A549 (cell line): ENCODE measurements around the gene PRSS27. TPM values are rescaled to one million over a fixed set of nuclear protein-coding genes. Genes with fewer than 3 reads are reported as not detected.

Experiments
- ATAC-seq, 2 experiments: fragments of 200-7000 bp in 1 of 2; fragments of >200 bp in 1 of 2; cut with Nextera tagmentation in 1 of 2; cut with Tn5 transposase in 1 of 2; 3 replicates each; pipeline versions ENCODE4 v1.8.0 to v1.9.1; 2018 to 2020; ENCODE audit warnings: mild to moderate bottlenecking in 1 of 2, moderate library complexity in 1 of 2
- CTCF ChIA-PET: fragments of 300-600 bp; sonication (Branson Sonifier 250); formaldehyde crosslinking; extraction: SDS; loops from one replicate; lab custom pipeline; 2021; ENCODE audit warnings: antibody characterized with exemption, inconsistent platforms; lab: Yijun Ruan, JAX
- POLR2A ChIA-PET: fragments of 350-600 bp; formaldehyde crosslinking; extraction: SDS; loops from one replicate; lab custom pipeline; 2021; ENCODE audit warnings: antibody characterized with exemption, inconsistent platforms; lab: Yijun Ruan, JAX
- DNase-seq, 2 experiments: peaks; one replicate each; pipeline versions ENCODE4 v3.0.0 to v3.0.0-alpha.2; 2011 to 2016; ENCODE audit warnings: low read depth in 1 of 2, low spot score in 1 of 2
- FAIRE-seq: peaks from 2 replicates; lab custom pipeline; 2011; peaks lifted over from hg19 to GRCh38; lab: Jason Lieb, UNC
- H3K27ac ChIP-seq, 2 experiments: fragments of >200 bp; sonication (Bioruptor Twin); formaldehyde crosslinking; 3 replicates each; pipeline ENCODE4 v1.5.1; 2016 to 2017
- H3K4me1 ChIP-seq: fragments of >200 bp; sonication (Bioruptor Twin); formaldehyde crosslinking; 3 replicates; pipeline ENCODE4 v1.6.1; 2016
- H3K4me2 ChIP-seq: fragments of >200 bp; sonication (Bioruptor Twin); formaldehyde crosslinking; 3 replicates; pipeline ENCODE4 v1.6.1; 2016
- H3K4me3 ChIP-seq: fragments of >200 bp; sonication (Bioruptor Twin); formaldehyde crosslinking; 3 replicates; pipeline ENCODE4 v1.5.1; 2016
- H3K9me3 ChIP-seq: fragments of >200 bp; sonication (Bioruptor Twin); formaldehyde crosslinking; 3 replicates; pipeline ENCODE4 v1.6.1; 2016
- ATOH8 ChIP-seq: fragments of 250-450 bp; sonication (Bioruptor Pico); IDR thresholded peaks from 2 replicates; pipeline ENCODE4 v1.5.0; 2020; ENCODE audit warnings: low read depth, mild to moderate bottlenecking, moderate library complexity
- BHLHE40 ChIP-seq: IDR thresholded peaks from 2 replicates; pipeline ENCODE4 v1.6.1; 2012; ENCODE audit warnings: low read depth, low read length, inconsistent platforms
- CBX2 ChIP-seq: fragments of 200-600 bp; sonication (generic); IDR thresholded peaks from 2 replicates; pipeline ENCODE4 v1.6.1; 2016; ENCODE audit warnings: low read depth, mild to moderate bottlenecking, borderline replicate concordance
- CTCF ChIP-seq: fragments of >200 bp; sonication (Bioruptor Twin); formaldehyde crosslinking; IDR thresholded peaks from 3 replicates; pipeline ENCODE4 v1.5.1; 2016
- EHMT2 ChIP-seq: fragments of 200-600 bp; sonication (generic); IDR thresholded peaks from 2 replicates; pipeline ENCODE4 v1.6.1; 2016; ENCODE audit warnings: antibody characterized with exemption, low read depth, mild to moderate bottlenecking, moderate library complexity
- ELK1 ChIP-seq: fragments of 150-350 bp; IDR thresholded peaks from 2 replicates; pipeline ENCODE4 v1.6.1; 2014; ENCODE audit warnings: low read depth, mild to moderate bottlenecking, low read length
- ESRRA ChIP-seq: fragments of 150-350 bp; IDR thresholded peaks from 2 replicates; pipeline ENCODE4 v1.6.1; 2014; ENCODE audit warnings: mild to moderate bottlenecking, low read length, borderline replicate concordance
- HMGXB4 ChIP-seq: fragments of 250-450 bp; sonication (Bioruptor Pico); IDR thresholded peaks from 2 replicates; pipeline ENCODE4 v1.5.0; 2021; ENCODE audit warnings: mild to moderate bottlenecking, moderate library complexity, borderline replicate concordance
- HOXA7 ChIP-seq: fragments of 250-450 bp; sonication (Bioruptor Pico); IDR thresholded peaks from 2 replicates; pipeline ENCODE4 v1.5.0; 2020; ENCODE audit warnings: mild to moderate bottlenecking, moderate library complexity
- MAFK ChIP-seq: fragments of 450-650 bp; IDR thresholded peaks from 2 replicates; pipeline ENCODE4 v1.6.1; 2014; ENCODE audit not compliant: partially characterized antibody
- MYC ChIP-seq: IDR thresholded peaks from 2 replicates; pipeline ENCODE4 v1.6.1; 2012; ENCODE audit warnings: mild to moderate bottlenecking, inconsistent platforms, low read length, improper control_type of control experiment, borderline replicate concordance
- POLR2A ChIP-seq: IDR thresholded peaks from 2 replicates; pipeline ENCODE4 v1.6.1; 2012; ENCODE audit warnings: mild to moderate bottlenecking, low read length
- POLR2AphosphoS2 ChIP-seq: conservative IDR thresholded peaks from 2 replicates; pipeline ENCODE4 v1.6.1; 2012; ENCODE audit warnings: low read length, improper control_type of control experiment, inconsistent platforms
- RCOR1 ChIP-seq: fragments of 150-350 bp; IDR thresholded peaks from 2 replicates; pipeline ENCODE4 v1.6.1; 2014; ENCODE audit warnings: antibody characterized with exemption, low read length, low read depth
- REST ChIP-seq: fragments of 200-600 bp; sonication (generic); IDR thresholded peaks from 2 replicates; pipeline ENCODE4 v1.6.1; 2016; ENCODE audit warnings: antibody characterized with exemption, mild to moderate bottlenecking, moderate library complexity
- RFX5 ChIP-seq: fragments of 450-650 bp; IDR thresholded peaks from 2 replicates; pipeline ENCODE4 v1.7.1; 2014; ENCODE audit warnings: antibody characterized with exemption, mild to moderate bottlenecking, moderate library complexity
- TFCP2L1 ChIP-seq: fragments of 250-450 bp; sonication (Bioruptor Pico); IDR thresholded peaks from 2 replicates; pipeline ENCODE4 v1.5.0; 2021; ENCODE audit warnings: mild to moderate bottlenecking
- ZC3H11A ChIP-seq: fragments of 450-650 bp; IDR thresholded peaks from 2 replicates; pipeline ENCODE4 v1.6.1; 2014; ENCODE audit warnings: antibody characterized with exemption, mild to moderate bottlenecking
- WGBS: methylation state at CpG from one replicate; pipeline ENCODE4 v1.1.6; 2017; ENCODE audit errors: missing lambda C conversion rate; 5-methylcytosine and 5-hydroxymethylcytosine counted together
- polyA plus RNA-seq, 4 experiments: library from polyadenylated mRNA; depleted of rRNA in 3 of 4; stranded (reverse); fragments of >200 nt; fragmentation: RNase III in 1 of 4; extraction: RNeasy Plus Mini Kit Qiagen cat#74134 plus additional on column Dnase treatment in 1 of 4; gene quantifications; 2 replicates in 3 of 4; 3 replicates in 1 of 4; pipeline ENCODE4 v1.2.3, GENCODE V29; 2011 to 2017

The PRSS27 gene
- polyA plus RNA-seq, 2 of the 4 experiments (the other 2 are of a cell fraction) = 1.00 to 1.2 TPM

GRCh38 chr16:2716948-2717347 lies 3.1 kb downstream of the PRSS27 start:
- CTCF ChIA-PET = interaction anchor here (1.0 to 1.7 kb wide), 3 partner anchors 10 to 202 kb away, joined by 3 to 5 read pairs (median 5); no protein-coding TSS in a partner anchor
- POLR2A ChIA-PET = interaction anchor here (1.0 kb wide), 1 partner anchor 34 kb away, joined by 4 read pairs; the partner anchor contains the start of gene KCTD5
- peaks cover 20% of the 10 kb centered on the region; the same call in 2 of the 3 replicates for H3K4me1 ChIP-seq
- 72% methylated on average over 9 of the region's 10 CpGs for WGBS
- no peaks in the 10 kb centered on the region for H3K9me3 ChIP-seq
- no peak overlapping the region for H3K4me2 ChIP-seq
- H3K27ac ChIP-seq = no peak overlapping the region
- FAIRE-seq (no peak), ATAC-seq (no peak), DNase-seq (no peak)
- no peak overlapping the region for H3K4me3 ChIP-seq
- TF ChIP-seq BHLHE40 (no peak), ZC3H11A (no peak), ESRRA (no peak), MAFK (no peak), EHMT2 (no peak), POLR2AphosphoS2 (no peak), ELK1 (no peak)
- TF ChIP-seq, all 56 proteins: peak for 0

GRCh38 chr16:2715966-2716885 lies 3.8 kb downstream of the PRSS27 start:
- DNase-seq = no peak

GRCh38 chr16:2715519-2715918 lies 4.5 kb downstream of the PRSS27 start:
- H3K4me3 ChIP-seq = no peak overlapping the region
- no peak for FAIRE-seq

More at GRCh38 chr16:2715966-2716885, 3.8 kb downstream of the PRSS27 start:
- WGBS = 72% methylated on average over 14 of the region's 17 CpGs
- FAIRE-seq = no peak
- TF ChIP-seq RFX5 (no peak), TFCP2L1 (CRISPR knock-in tag) (no peak), HOXA7 (CRISPR knock-in tag) (no peak), HMGXB4 (CRISPR knock-in tag) (no peak), POLR2A (no peak), BHLHE40 (no peak), MYC (no peak), CBX2 (no peak), RCOR1 (no peak), POLR2AphosphoS2 (no peak)
- peaks cover 16% of the 10 kb centered on the region; the same call in 2 of the 3 replicates for H3K4me1 ChIP-seq
- POLR2A ChIA-PET = interaction anchor here (1.0 kb wide), 1 partner anchor 34 kb away, joined by 4 read pairs; the partner anchor contains the start of gene KCTD5
- H3K9me3 ChIP-seq = no peaks in the 10 kb centered on the region
- no peak overlapping the region for H3K4me2 ChIP-seq
- no peak for ATAC-seq
- no peak overlapping the region for H3K27ac ChIP-seq
- CTCF ChIA-PET = interaction anchor here (1.0 to 1.7 kb wide), 2 partner anchors 152 to 203 kb away, joined by 3 to 5 read pairs; no protein-coding TSS in a partner anchor
- no peak overlapping the region for H3K4me3 ChIP-seq

More at GRCh38 chr16:2715519-2715918, 4.5 kb downstream of the PRSS27 start:
- peak; percentile 78 for TF ChIP-seq REST
- no peak for TF ChIP-seq ATOH8
- TF ChIP-seq CTCF = no peak
- POLR2A ChIA-PET = no interaction called here
- no peaks in the 10 kb centered on the region for H3K9me3 ChIP-seq
- peaks cover 16% of the 10 kb centered on the region; the same call in 2 of the 3 replicates for H3K4me1 ChIP-seq
- H3K27ac ChIP-seq = no peak overlapping the region
- CTCF ChIA-PET = no interaction called here
- WGBS = 81% methylated on average over 25 of the region's 33 CpGs
- ATAC-seq = no peak
- DNase-seq = no peak
- H3K4me2 ChIP-seq = no peak overlapping the region
